ENCODE measurements around the gene GPR132. TPM values are rescaled to one million over a fixed set of nuclear protein-coding genes. Genes with fewer than 3 reads are reported as not detected.
"Not testable (repeated sequence)": the region's sequence is repeated elsewhere in the genome, so short reads cannot be mapped to it uniquely, and the experiment has no call there.

The GPR132 gene
- polyA plus RNA-seq, 1 donor from 2014 or later: not detected

DNA sequence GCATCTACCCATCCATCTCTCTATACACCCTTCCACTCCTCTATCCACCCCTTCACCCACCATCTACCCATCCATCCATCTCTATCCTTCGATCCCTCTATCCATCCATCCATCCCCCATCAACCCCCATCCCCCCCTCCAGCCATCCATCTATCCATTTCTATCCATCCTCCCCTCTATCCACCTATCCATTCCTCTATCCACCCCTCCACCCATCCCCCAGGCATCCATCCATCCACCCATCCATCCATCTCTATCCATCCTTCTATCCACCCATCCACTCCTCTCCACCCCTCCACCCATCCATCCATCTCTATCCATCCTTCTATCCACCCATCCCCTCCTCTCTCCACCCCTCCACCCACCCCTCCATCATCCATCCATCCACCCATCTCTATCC is 17.5 kb upstream of the GPR132 start:
- Histone ChIP-seq H3K4me3 (ENCODE audit: low read length) (no peak overlapping the region), H4K20me1 (ENCODE audit: insufficient read depth) (no peaks in the 10 kb centered on the region), H3K4me2 (ENCODE audit: low read length) (no peak overlapping the region), H3K27me3 (ENCODE audit: insufficient read depth, low read depth, low read length) (peaks cover 21% of the 10 kb centered on the region), H3F3A (ENCODE audit: insufficient read depth, low read length, poor library complexity, severe bottlenecking) (no peaks in the 10 kb centered on the region), H2AFZ (ENCODE audit: low read depth, low read length) (no peak overlapping the region), H3K9me2 (ENCODE audit: insufficient read depth, low read length) (no peaks in the 10 kb centered on the region), H3K36me3 (ENCODE audit: insufficient read depth, low read length) (no peaks in the 10 kb centered on the region), H3K9ac (ENCODE audit: low read length) (no peak overlapping the region), H3K9me3 (ENCODE audit: low read length) (no peaks in the 10 kb centered on the region), H3K27ac (ENCODE audit: low read length) (no peak overlapping the region), H3K79me2 (replicated peaks; ENCODE audit: insufficient read depth, low read length) (no peaks in the 10 kb centered on the region)
- TF ChIP-seq EP300 (conservative IDR thresholded peaks at IDR 0.05; ENCODE audit: poor library complexity, severe bottlenecking): no peak
- TF ChIP-seq, protein P1, sequence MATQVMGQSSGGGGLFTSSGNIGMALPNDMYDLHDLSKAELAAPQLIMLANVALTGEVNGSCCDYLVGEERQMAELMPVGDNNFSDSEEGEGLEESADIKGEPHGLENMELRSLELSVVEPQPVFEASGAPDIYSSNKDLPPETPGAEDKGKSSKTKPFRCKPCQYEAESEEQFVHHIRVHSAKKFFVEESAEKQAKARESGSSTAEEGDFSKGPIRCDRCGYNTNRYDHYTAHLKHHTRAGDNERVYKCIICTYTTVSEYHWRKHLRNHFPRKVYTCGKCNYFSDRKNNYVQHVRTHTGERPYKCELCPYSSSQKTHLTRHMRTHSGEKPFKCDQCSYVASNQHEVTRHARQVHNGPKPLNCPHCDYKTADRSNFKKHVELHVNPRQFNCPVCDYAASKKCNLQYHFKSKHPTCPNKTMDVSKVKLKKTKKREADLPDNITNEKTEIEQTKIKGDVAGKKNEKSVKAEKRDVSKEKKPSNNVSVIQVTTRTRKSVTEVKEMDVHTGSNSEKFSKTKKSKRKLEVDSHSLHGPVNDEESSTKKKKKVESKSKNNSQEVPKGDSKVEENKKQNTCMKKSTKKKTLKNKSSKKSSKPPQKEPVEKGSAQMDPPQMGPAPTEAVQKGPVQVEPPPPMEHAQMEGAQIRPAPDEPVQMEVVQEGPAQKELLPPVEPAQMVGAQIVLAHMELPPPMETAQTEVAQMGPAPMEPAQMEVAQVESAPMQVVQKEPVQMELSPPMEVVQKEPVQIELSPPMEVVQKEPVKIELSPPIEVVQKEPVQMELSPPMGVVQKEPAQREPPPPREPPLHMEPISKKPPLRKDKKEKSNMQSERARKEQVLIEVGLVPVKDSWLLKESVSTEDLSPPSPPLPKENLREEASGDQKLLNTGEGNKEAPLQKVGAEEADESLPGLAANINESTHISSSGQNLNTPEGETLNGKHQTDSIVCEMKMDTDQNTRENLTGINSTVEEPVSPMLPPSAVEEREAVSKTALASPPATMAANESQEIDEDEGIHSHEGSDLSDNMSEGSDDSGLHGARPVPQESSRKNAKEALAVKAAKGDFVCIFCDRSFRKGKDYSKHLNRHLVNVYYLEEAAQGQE (IDR thresholded peaks at IDR 0.05; ENCODE audit: borderline replicate concordance): no peak

DNA sequence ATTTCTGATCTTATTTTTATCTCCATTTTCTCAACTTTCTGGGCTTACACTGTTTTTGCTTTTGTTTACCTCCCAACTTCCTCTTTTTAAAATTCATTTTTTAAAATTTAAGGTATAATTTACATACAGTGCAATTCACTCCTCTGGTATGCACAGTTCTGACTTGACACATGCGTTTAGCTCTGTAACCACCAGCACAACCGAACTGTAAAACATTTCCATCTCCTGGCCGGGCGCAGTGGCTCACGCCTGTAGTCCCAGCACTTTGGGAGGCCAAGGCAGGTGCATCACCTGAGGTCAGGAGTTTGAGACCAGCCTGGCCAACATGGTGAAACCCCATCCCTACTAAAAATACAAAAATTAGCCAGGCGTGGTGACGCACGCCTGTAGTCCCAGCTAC is 16.2 kb upstream of the GPR132 start:
- H3K9ac ChIP-seq (ENCODE audit: low read length); H3K27ac ChIP-seq (ENCODE audit: low read length); H3K79me2 ChIP-seq (replicated peaks; ENCODE audit: insufficient read depth, low read length); H4K20me1 ChIP-seq (ENCODE audit: insufficient read depth); H3F3A ChIP-seq (ENCODE audit: insufficient read depth, low read length, poor library complexity, severe bottlenecking); H3K36me3 ChIP-seq (ENCODE audit: insufficient read depth, low read length); H2AFZ ChIP-seq (ENCODE audit: low read depth, low read length); H3K4me3 ChIP-seq (ENCODE audit: low read length); H3K4me2 ChIP-seq (ENCODE audit: low read length); H3K9me2 ChIP-seq (ENCODE audit: insufficient read depth, low read length); H3K9me3 ChIP-seq (ENCODE audit: low read length); H3K27me3 ChIP-seq (ENCODE audit: insufficient read depth, low read depth, low read length): not testable (repeated sequence)

DNA sequence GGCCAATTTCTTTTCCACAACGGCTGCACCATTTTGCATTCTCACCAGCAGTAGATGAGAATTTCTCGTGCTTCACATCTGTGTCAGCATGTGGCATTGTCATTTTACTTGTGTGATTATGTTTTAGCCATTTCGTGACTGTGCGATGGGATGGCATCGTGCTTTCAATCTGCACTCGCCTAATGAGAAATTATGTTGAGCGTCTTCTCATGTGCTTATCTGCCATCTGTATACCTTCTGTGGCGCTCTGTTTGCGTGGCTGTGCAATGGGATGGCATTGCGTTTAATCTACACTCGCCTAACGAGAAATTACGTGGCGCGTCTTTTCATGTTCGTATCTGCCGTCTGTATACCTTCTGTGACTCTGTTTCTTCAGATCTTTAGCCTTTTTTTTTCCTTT is 14.9 kb upstream of the GPR132 start:
- Histone ChIP-seq H3K79me2 (replicated peaks; ENCODE audit: insufficient read depth, low read length) (no peaks in the 10 kb centered on the region), H3K36me3 (ENCODE audit: insufficient read depth, low read length) (no peaks in the 10 kb centered on the region), H3K27me3 (ENCODE audit: insufficient read depth, low read depth, low read length) (no peaks in the 10 kb centered on the region), H3K4me2 (ENCODE audit: low read length) (no peak overlapping the region), H2AFZ (ENCODE audit: low read depth, low read length) (no peak overlapping the region), H3F3A (ENCODE audit: insufficient read depth, low read length, poor library complexity, severe bottlenecking) (no peaks in the 10 kb centered on the region), H3K9ac (ENCODE audit: low read length) (no peak overlapping the region), H3K9me3 (ENCODE audit: low read length) (no peaks in the 10 kb centered on the region), H4K20me1 (ENCODE audit: insufficient read depth) (no peaks in the 10 kb centered on the region), H3K9me2 (ENCODE audit: insufficient read depth, low read length) (no peaks in the 10 kb centered on the region), H3K4me3 (ENCODE audit: low read length) (no peak overlapping the region), H3K27ac (ENCODE audit: low read length) (no peak overlapping the region)
- TF ChIP-seq, protein P1 (IDR thresholded peaks at IDR 0.05; ENCODE audit: borderline replicate concordance): no peak
- TF ChIP-seq MXI1 (conservative IDR thresholded peaks at IDR 0.05; ENCODE audit: poor library complexity, severe bottlenecking) (no peak), TAF1 (IDR thresholded peaks at IDR 0.05; ENCODE audit: low read depth) (no peak), SMC3 (conservative IDR thresholded peaks at IDR 0.05; ENCODE audit: poor library complexity) (no peak), EP300 (conservative IDR thresholded peaks at IDR 0.05; ENCODE audit: poor library complexity, severe bottlenecking) (no peak), POLR2AphosphoS5 (IDR thresholded peaks at IDR 0.05) (no peak), RAD21 (conservative IDR thresholded peaks at IDR 0.05) (no peak), EZH2 (IDR thresholded peaks at IDR 0.05; ENCODE audit: borderline replicate concordance, insufficient read depth, low read length, poor library complexity, severe bottlenecking) (no peak)
- TF ChIP-seq, protein P2, sequence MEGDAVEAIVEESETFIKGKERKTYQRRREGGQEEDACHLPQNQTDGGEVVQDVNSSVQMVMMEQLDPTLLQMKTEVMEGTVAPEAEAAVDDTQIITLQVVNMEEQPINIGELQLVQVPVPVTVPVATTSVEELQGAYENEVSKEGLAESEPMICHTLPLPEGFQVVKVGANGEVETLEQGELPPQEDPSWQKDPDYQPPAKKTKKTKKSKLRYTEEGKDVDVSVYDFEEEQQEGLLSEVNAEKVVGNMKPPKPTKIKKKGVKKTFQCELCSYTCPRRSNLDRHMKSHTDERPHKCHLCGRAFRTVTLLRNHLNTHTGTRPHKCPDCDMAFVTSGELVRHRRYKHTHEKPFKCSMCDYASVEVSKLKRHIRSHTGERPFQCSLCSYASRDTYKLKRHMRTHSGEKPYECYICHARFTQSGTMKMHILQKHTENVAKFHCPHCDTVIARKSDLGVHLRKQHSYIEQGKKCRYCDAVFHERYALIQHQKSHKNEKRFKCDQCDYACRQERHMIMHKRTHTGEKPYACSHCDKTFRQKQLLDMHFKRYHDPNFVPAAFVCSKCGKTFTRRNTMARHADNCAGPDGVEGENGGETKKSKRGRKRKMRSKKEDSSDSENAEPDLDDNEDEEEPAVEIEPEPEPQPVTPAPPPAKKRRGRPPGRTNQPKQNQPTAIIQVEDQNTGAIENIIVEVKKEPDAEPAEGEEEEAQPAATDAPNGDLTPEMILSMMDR (IDR thresholded peaks at IDR 0.05; ENCODE audit: poor library complexity, severe bottlenecking): no peak
